ENCODE measurements around the gene MIPOL1. TPM values are rescaled to one million over a fixed set of nuclear protein-coding genes. Genes with fewer than 3 reads are reported as not detected.

The MIPOL1 gene
- total and polyA plus RNA-seq, 2 of the 4 experiments (the other 2 are of a cell fraction), result 2.7 to 5.9 TPM

- no peaks in the 10 kb centered on the region for H3K9me1 ChIP-seq (ENCODE audit: insufficient read depth, low read length)
- H2BK5ac ChIP-seq (ENCODE audit: low read depth, low read length, poor library complexity, severe bottlenecking), result no peak overlapping the region
- ChIA-PET POLR2A (ENCODE audit: unreplicated experiment) (no interaction called here), CTCF (interaction anchor here (0.6 kb wide), 1 partner anchor 422 kb away, joined by 3 read pairs; no protein-coding TSS in a partner anchor)
- intact Hi-C loops (cut with micrococcal nuclease), result no loop called here
- H3K9ac ChIP-seq (ENCODE audit: low read depth, low read length), result no peak overlapping the region
- no peak overlapping the region for H3K4me2 ChIP-seq (ENCODE audit: low read depth, low read length)
- no peak overlapping the region for H2AK5ac ChIP-seq (ENCODE audit: low read depth, low read length)
- no peak overlapping the region for H3K14ac ChIP-seq (replicated peaks; ENCODE audit: low read depth, low read length)
- no peak overlapping the region for H2AFZ ChIP-seq (replicated peaks; ENCODE audit: low read length, poor library complexity)
- DNase-seq, result no peak
- no peak overlapping the region for H3K56ac ChIP-seq (ENCODE audit: extremely low read depth, insufficient read depth, low read length)
- no peaks in the 10 kb centered on the region for H3K9me3 ChIP-seq (ENCODE audit: control insufficient read depth, insufficient read depth, low read length)
- no peak overlapping the region for H4K8ac ChIP-seq (ENCODE audit: low read depth in 2 of 2, low read length in 2 of 2)
- H3K18ac ChIP-seq (ENCODE audit: low read depth, low read length), result no peak overlapping the region
- H4K91ac ChIP-seq (ENCODE audit: insufficient read depth, low read depth, low read length), result no peak overlapping the region
- H3K27me3 ChIP-seq (ENCODE audit: control insufficient read depth, insufficient read depth, low read length), result no peaks in the 10 kb centered on the region
- no peak overlapping the region for H4K5ac ChIP-seq (ENCODE audit: low read depth, low read length)
- H2BK15ac ChIP-seq (ENCODE audit: low read depth, low read length), result no peak overlapping the region
- no peak overlapping the region for H2AK9ac ChIP-seq (replicated peaks; ENCODE audit: low read depth, low read length, poor library complexity)
- in situ Hi-C loops (cut with MboI; ENCODE audit: low sequenced_read_pairs), result no loop called here
- no peaks in the 10 kb centered on the region for H3K79me1 ChIP-seq (ENCODE audit: low read depth in 1 of 2, low read length in 2 of 2)
- ATAC-seq (ENCODE audit: low read depth), result no peak
- TF ChIP-seq RAD21 (IDR thresholded peaks at IDR 0.05; ENCODE audit: low read length) (no peak), CHD1 (IDR thresholded peaks at IDR 0.05; ENCODE audit: low read depth, low read length) (no peak), NFE2L2 (IDR thresholded peaks at IDR 0.05; ENCODE audit: low read depth, low read length) (no peak), MAFK (IDR thresholded peaks at IDR 0.05; ENCODE audit: low read depth, low read length) (no peak), FOS (IDR thresholded peaks at IDR 0.05; ENCODE audit: low read depth, low read length) (no peak), SMC3 (IDR thresholded peaks at IDR 0.05; ENCODE audit: low read depth, low read length) (no peak), USF2 (IDR thresholded peaks at IDR 0.05; ENCODE audit: low read depth, low read length) (no peak), MXI1 (IDR thresholded peaks at IDR 0.05; ENCODE audit: borderline replicate concordance, low read depth, low read length) (no peak), RCOR1 (IDR thresholded peaks at IDR 0.05; ENCODE audit: insufficient replicate concordance, low read length) (no peak)
- no peaks in the 10 kb centered on the region for H3K4me1 ChIP-seq (ENCODE audit: control insufficient read depth, insufficient read depth, low read length)
- no peak overlapping the region for H2BK120ac ChIP-seq (ENCODE audit: low read depth, low read length)
- H3K36me3 ChIP-seq (ENCODE audit: control insufficient read depth, insufficient read depth, low read length), result no peaks in the 10 kb centered on the region
- no peak overlapping the region for H3K4ac ChIP-seq (ENCODE audit: low read depth, low read length)
- H2BK20ac ChIP-seq (ENCODE audit: low read depth, low read length), result no peak overlapping the region
- dilution Hi-C loops (cut with HindIII; ENCODE audit: low sequenced_read_pairs, unreplicated experiment), result no loop called here
- no peak overlapping the region for H3K27ac ChIP-seq (ENCODE audit: insufficient read depth, low read length)
- BruUV-seq (replicated peaks), result no TSS peak
- no peaks in the 10 kb centered on the region for H4K20me1 ChIP-seq (ENCODE audit: insufficient read depth, low read length)
- no peak overlapping the region for H3K23ac ChIP-seq (ENCODE audit: low read depth, low read length)
- WGBS, 2 experiments (ENCODE audit: extremely low coverage in 2 of 2, insufficient read length in 1 of 2), result no CpG with 5 or more reads among the region's 3 CpGs
- no peak overlapping the region for H3K4me3 ChIP-seq (ENCODE audit: insufficient read depth, low read depth, low read length)
Observed at GRCh38 chr14:37376944-37377609, 179.3 kb downstream of the MIPOL1 start.
